Measurements from ENCODE around the gene DGLUCY.
A peak's percentile ranks its signal among the peaks of the same experiment; 100 is the strongest.

DGLUCY gene

GRCh38 chr14:91070572-91070971 lies 43.3 kb upstream of the DGLUCY start:
- ATAC-seq (ENCODE audit: insufficient read depth, low read depth) (no peak), DNase-seq (no peak)
- Histone ChIP-seq H3K9ac (ENCODE audit: low read depth, low read length) (no peak overlapping the region), H3K4me3 (ENCODE audit: low read depth in 1 of 2, low read length in 2 of 2) (no peak overlapping the region), H3K79me2 (ENCODE audit: insufficient read depth, low read length) (no peaks in the 10 kb centered on the region), H4K20me1 (ENCODE audit: insufficient read depth, low read length) (0 out of 2 replicates have a peak, but pooled peaks cover 6% of the 10 kb centered on the region), H3K9me3 (ENCODE audit: insufficient read depth, low read length, severe bottlenecking) (no peaks in the 10 kb centered on the region), H2AFZ (ENCODE audit: low read depth, low read length) (no peak overlapping the region), H3K4me1 (ENCODE audit: insufficient read depth, low read length) (no peaks in the 10 kb centered on the region), H3K27me3 (ENCODE audit: insufficient read depth, low read length, poor library complexity) (peaks cover 4% of the 10 kb centered on the region), H3K27ac (ENCODE audit: low read length) (no peak overlapping the region), H3K4me2 (ENCODE audit: insufficient read depth, low read length) (no peak overlapping the region), H3K36me3 (ENCODE audit: insufficient read depth, low read length) (no peaks in the 10 kb centered on the region)
- TF ChIP-seq EZH2 (IDR thresholded peaks at IDR 0.05; ENCODE audit: borderline replicate concordance, low read depth, low read length, severe bottlenecking) = no peak
- TF ChIP-seq CTCF (IDR thresholded peaks at IDR 0.05; ENCODE audit: borderline replicate concordance, extremely low read depth, low read length, poor library complexity, severe bottlenecking) = no peak

- Histone ChIP-seq H2AFZ (ENCODE audit: low read depth, low read length) (no peak overlapping the region), H3K9ac (ENCODE audit: low read depth, low read length) (no peak overlapping the region), H3K4me1 (ENCODE audit: insufficient read depth, low read length) (peaks cover 14% of the 10 kb centered on the region), H3K4me3 (ENCODE audit: low read depth in 1 of 2, low read length in 2 of 2) (no peak overlapping the region), H3K4me2 (ENCODE audit: insufficient read depth, low read length) (no peak overlapping the region), H3K9me3 (ENCODE audit: insufficient read depth, low read length, severe bottlenecking) (no peaks in the 10 kb centered on the region), H3K79me2 (ENCODE audit: insufficient read depth, low read length) (no peaks in the 10 kb centered on the region), H3K36me3 (ENCODE audit: insufficient read depth, low read length) (no peaks in the 10 kb centered on the region), H3K27me3 (ENCODE audit: insufficient read depth, low read length, poor library complexity) (peaks cover 11% of the 10 kb centered on the region), H4K20me1 (ENCODE audit: insufficient read depth, low read length) (peaks cover 11% of the 10 kb centered on the region; the same call in 1 of the 2 replicates), H3K27ac (ENCODE audit: low read length) (no peak overlapping the region)
- ATAC-seq (ENCODE audit: insufficient read depth, low read depth) (no peak), DNase-seq (no peak)
- TF ChIP-seq CTCF (IDR thresholded peaks at IDR 0.05; ENCODE audit: borderline replicate concordance, extremely low read depth, low read length, poor library complexity, severe bottlenecking) = no peak
- no peak for TF ChIP-seq EZH2 (IDR thresholded peaks at IDR 0.05; ENCODE audit: borderline replicate concordance, low read depth, low read length, severe bottlenecking)
These were observed 38.3 kb upstream of the DGLUCY start for GRCh38 chr14:91075553-91075952.

GRCh38 chr14:91078095-91078737 lies 35.7 kb upstream of the DGLUCY start:
- H2AFZ ChIP-seq (ENCODE audit: low read depth, low read length) = no peak overlapping the region

More at GRCh38 chr14:91078095-91078737, 35.7 kb upstream of the DGLUCY start:
- H3K4me2 ChIP-seq (ENCODE audit: insufficient read depth, low read length) = peak overlapping the region; percentile 19; the same call in 1 of the 2 replicates
- peak; percentile 100 for ATAC-seq (ENCODE audit: insufficient read depth, low read depth)
- peak; percentile 78 for DNase-seq
- TF ChIP-seq EZH2 (IDR thresholded peaks at IDR 0.05; ENCODE audit: borderline replicate concordance, low read depth, low read length, severe bottlenecking) (no peak), CTCF (IDR thresholded peaks at IDR 0.05; ENCODE audit: borderline replicate concordance, extremely low read depth, low read length, poor library complexity, severe bottlenecking) (no peak)
- H4K20me1 ChIP-seq (ENCODE audit: insufficient read depth, low read length) = peaks cover 11% of the 10 kb centered on the region; the same call in 1 of the 2 replicates
- no peak overlapping the region for H3K4me3 ChIP-seq (ENCODE audit: low read depth in 1 of 2, low read length in 2 of 2)
- H3K36me3 ChIP-seq (ENCODE audit: insufficient read depth, low read length) = no peaks in the 10 kb centered on the region
- H3K4me1 ChIP-seq (ENCODE audit: insufficient read depth, low read length) = peaks cover 14% of the 10 kb centered on the region
- no peak overlapping the region for H3K9ac ChIP-seq (ENCODE audit: low read depth, low read length)
- peaks cover 11% of the 10 kb centered on the region for H3K27me3 ChIP-seq (ENCODE audit: insufficient read depth, low read length, poor library complexity)
- no peaks in the 10 kb centered on the region for H3K79me2 ChIP-seq (ENCODE audit: insufficient read depth, low read length)
- H3K9me3 ChIP-seq (ENCODE audit: insufficient read depth, low read length, severe bottlenecking) = no peaks in the 10 kb centered on the region
- no peak overlapping the region for H3K27ac ChIP-seq (ENCODE audit: low read length)

Measured in DND-41 (cell line).